PC-3 (cell line): ENCODE measurements around the gene VPS54.

Experiments used
- EZH2 ChIP-seq: fragments of 300-600 bp; sonication (generic); IDR thresholded peaks from one replicate; pipeline ENCODE4 v1.6.1; 2017; ENCODE audit warnings: antibody characterized with exemption, mild to moderate bottlenecking, low read length; ENCODE audit not compliant: unreplicated experiment
- TF ChIP-seq, protein P1 (sequence below): fragments of 300-600 bp; sonication (generic); conservative IDR thresholded peaks from 2 replicates; pipeline ENCODE4 v1.5.1; 2017; ENCODE audit warnings: antibody characterized with exemption, low read depth, mild to moderate bottlenecking, low read length

DNA sequence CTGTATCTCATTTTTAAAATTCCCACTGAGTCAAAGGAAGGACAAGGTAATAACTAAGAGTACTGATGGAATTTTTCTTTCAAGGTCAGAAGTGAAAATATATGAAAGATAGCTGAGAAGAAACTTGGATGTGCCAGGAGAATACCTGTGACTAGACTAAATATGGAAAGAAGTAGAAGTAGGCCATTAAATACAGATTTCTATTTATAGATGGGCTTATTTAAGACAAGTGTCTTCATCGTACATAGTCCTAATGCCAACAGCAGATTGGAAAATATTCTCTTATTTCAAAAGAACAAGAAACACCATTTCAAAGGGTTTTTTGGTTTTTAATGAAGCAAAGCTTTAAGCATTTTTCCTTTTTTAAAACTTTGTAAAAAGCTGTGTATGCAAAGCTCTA is 155.5 kb downstream of the VPS54 start:
- TF ChIP-seq, protein P1, sequence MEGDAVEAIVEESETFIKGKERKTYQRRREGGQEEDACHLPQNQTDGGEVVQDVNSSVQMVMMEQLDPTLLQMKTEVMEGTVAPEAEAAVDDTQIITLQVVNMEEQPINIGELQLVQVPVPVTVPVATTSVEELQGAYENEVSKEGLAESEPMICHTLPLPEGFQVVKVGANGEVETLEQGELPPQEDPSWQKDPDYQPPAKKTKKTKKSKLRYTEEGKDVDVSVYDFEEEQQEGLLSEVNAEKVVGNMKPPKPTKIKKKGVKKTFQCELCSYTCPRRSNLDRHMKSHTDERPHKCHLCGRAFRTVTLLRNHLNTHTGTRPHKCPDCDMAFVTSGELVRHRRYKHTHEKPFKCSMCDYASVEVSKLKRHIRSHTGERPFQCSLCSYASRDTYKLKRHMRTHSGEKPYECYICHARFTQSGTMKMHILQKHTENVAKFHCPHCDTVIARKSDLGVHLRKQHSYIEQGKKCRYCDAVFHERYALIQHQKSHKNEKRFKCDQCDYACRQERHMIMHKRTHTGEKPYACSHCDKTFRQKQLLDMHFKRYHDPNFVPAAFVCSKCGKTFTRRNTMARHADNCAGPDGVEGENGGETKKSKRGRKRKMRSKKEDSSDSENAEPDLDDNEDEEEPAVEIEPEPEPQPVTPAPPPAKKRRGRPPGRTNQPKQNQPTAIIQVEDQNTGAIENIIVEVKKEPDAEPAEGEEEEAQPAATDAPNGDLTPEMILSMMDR = no peak
- no peak for TF ChIP-seq EZH2
